Stimulated activated CD8-positive, alpha-beta memory T cell treated with anti-CD3 and anti-CD28 coated beads, Interleukin-12 subunit alpha, Interleukin-12 subunit beta, amount 100 ng/mL, for 24 hours (primary cell): ENCODE results near the gene TRAF5.
"Not testable (repeated sequence)": the region's sequence is repeated elsewhere in the genome, so short reads cannot be mapped to it uniquely, and the experiment has no call there.

Experiments
- DNase-seq: peaks from one replicate; pipeline ENCODE4 v3.0.0-alpha.2; 2020; ENCODE audit errors: extremely low read depth

TRAF5 gene

DNA sequence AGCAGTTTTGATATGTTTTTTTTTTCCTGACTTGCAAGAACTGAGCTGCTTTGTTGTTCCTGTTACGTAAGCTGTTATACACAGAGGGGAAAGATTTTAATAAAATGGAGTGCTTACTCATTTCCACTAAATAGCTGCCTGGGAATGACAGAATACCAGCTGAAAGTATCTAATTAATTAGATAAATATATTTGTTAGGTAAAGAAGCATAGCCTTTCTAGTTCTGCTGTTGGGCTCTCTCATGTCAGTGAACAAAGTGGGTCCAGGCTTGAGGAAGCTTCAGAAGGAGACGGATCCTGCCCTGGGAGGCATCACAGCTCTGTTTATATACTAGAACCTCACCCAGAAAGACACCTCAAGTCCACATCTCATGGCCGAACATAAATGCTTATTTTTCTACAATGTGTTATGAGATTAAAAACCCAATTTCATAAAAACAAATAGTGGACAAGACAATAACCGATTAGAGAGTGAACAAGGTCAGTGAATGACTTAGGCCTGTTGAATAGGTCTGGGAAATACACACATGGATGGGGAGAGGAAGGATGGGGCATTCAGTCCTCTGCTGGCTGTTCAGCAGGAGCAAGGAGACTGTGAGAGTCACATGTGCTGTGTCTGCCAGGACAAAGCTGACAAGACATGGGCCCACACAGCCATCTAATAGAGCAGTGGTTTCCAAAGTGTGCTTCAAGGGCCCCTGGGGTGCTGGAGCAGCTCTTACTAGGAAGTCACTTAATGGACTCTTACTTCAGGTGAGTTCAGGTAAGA, 20.6 kb downstream of the TRAF5 start:
- DNase-seq, result no peak

DNA sequence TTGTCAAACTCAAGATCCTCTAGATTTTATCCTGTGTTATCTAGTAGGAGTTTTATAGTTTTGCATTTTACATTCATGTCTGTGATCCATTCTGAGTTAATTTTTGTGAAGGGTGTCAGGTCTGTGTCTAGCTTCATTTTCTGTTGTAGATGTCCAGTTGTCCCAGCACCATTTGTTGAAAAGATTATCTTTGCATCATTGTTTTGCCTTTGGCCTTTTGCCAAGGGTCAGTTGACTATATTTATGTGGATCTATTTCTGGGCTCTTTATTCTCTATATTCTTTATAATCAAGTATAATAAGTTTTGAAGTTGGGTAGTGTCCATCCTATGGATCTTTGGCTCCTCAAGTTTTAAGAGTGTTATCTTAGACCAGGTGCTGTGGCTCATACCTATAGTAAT, 21.9 kb downstream of the TRAF5 start:
- DNase-seq, result no peak

DNA sequence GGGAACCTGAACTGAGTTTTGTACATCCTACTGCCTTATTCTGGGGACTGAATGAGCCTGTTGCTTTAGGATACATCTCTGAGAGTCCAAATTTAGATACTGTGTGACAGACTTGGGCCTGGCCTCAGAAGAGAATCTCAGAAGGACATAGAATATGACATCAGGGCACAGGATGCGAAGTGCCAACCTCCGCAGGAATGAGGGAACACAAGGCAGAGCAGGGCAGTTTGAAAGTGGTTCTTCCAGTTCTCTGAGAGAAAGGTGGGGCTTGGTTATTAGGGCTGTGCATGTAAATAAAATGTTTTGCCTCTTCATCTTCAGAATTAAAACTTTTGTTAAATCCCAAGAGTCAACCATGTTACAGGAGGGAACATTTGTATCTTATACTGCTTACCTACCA, 23.1 kb downstream of the TRAF5 start:
- DNase-seq, result no peak

DNA sequence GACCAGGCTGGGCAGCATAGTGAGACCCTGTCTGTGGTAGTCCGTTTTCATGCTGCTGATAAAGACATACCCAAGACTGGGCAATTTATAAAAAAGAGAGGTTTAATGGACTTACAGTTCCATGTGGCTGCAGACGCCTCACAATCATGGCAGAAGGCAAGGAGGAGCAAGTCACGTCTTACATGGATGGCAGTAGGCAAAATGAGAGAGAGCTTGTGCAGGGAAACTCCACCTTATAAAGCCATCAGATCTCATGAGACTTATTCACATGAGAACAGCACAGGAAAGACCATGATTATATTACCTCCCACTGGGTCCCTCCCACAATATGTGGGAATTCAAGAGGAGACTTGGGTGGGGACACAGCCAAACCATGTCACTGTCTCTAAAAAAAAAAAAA, 25.4 kb downstream of the TRAF5 start:
- DNase-seq, result not testable (repeated sequence)

DNA sequence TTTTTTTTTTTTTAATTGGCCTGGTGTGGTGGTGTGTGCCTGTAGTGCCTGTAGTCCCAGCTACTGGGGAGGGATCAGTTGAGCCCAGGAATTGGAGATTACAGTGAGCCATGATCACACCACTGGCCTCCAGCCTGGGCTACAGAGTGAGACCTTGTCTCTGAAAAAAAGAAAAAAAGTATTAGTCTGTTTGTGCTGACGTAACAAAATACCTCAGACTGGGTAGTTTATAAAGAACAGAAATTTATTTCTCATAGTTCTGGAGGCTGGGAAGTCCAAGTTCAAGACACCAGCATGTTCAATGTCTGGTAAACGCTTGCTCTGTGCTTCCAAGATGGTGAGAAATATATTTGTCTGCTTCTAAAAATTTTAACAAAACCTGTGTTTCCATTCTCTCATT, 25.8 kb downstream of the TRAF5 start:
- DNase-seq, result no peak

DNA sequence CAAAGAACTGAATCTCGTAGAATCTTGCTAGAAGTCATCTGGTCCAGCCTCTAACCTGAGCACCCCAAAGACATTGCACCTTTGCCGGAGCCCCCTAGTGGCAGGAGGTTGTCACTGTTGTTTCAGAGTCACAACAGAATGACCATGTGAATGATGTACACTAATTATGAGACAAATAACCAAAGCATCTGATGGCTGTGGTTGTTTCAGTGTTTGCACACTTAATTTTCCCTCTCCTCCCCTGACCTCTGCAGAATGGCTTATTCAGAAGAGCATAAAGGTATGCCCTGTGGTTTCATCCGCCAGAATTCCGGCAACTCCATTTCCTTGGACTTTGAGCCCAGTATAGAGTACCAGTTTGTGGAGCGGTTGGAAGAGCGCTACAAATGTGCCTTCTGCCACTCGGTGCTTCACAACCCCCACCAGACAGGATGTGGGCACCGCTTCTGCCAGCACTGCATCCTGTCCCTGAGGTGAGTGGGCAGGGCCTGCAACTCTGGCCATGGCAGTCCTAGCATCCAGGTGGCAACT, 26.4 kb downstream of the TRAF5 start:
- no peak for DNase-seq

DNA sequence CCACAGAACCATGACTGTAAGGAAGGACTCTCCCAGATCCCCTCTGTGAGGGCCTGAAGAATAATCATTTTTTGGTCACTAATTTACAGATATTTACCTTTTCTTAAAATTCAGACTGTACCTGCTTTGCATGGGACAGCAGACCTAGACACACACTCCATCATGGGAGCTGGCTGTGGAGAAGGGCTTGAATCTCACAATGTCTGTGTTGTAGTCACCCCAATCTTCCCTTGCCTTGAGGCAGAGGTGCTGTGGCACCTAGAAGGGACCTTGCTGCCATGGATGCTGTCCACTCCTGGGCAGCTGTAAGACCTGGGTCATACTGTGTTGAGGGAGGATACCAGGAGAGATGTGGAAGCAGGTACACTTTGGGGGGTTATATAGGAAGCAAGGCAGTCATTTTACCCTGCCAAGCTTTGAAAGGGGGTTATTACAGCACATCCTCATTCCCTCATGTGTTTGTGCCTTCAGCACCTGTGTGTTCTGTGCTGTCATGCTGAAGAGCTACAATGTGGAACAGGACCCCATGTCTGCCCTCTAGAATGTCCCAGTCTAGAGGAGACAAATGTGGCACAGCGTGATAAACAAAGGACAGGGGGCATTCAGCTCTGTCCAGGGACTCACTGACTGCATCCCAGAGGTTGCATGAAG, 27.1 kb downstream of the TRAF5 start:
- DNase-seq, result no peak

DNA sequence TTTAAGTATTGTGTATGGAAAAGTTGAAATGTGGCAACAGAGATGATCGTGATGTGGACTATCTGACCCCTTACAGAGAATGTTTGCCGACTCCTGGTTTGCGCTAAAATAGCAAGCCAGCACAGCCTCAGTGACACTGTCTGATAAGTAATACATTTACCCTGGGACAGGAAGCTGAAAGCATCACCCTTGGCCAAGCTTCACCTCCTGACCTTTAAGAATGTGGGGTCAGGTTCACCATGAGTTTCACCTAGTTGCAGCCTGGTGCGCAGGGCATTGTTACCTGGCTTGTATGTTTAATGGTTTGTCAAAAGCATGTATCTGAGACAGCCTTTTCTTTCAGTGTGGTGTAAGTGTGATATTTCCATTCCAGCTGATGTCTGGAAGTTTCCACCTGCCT, 29.2 kb downstream of the TRAF5 start:
- no peak for DNase-seq

DNA sequence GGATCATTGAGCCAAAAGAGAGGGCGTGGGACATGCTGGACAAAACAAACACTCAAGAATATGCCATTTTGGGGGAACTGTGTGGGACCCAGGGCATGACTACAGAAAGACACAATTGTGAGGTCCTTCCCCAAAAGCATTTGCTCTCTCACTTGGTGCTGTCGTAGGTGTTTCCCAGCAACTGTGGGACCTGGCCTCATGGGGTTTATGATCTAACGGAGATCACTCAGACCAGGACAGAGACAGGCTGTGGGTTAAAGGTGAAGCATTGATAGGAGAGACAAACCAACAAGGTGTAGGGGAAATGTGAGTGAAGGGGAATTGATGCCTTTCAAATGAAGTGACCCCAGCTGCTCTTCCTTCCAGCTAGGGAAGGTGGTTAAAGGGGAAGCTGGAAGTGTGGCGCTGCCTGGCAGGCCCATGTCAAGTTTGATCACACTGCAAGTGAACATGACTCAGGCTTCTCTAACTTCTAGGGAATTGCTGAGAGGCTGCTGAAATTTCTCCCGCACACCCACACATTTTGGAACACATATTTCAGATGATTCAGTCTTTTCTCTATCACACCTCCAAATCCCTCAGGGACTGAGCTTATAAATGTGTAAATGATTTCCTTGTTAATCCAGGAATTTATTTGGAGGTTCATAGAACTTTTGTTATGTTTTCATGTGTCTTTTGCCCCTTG, 30.2 kb downstream of the TRAF5 start:
- DNase-seq, result no peak

DNA sequence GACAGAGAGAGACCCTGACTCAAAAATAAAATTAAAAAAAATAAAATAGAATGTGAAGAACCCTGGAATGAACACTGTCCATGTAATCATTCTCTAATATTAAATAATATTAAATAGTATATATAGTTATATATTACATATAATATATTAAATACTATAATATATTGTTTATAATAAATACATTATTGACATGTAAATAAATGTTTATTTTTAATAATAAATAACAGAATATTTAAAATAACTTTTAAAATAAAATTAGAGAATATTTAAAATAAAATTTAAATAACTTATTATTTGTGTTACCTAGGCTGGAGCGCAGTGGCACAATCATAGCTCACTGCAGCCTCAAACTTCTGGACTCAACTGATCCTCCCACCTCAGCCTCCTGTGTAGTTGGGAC, 32.1 kb downstream of the TRAF5 start:
- no peak for DNase-seq

DNA sequence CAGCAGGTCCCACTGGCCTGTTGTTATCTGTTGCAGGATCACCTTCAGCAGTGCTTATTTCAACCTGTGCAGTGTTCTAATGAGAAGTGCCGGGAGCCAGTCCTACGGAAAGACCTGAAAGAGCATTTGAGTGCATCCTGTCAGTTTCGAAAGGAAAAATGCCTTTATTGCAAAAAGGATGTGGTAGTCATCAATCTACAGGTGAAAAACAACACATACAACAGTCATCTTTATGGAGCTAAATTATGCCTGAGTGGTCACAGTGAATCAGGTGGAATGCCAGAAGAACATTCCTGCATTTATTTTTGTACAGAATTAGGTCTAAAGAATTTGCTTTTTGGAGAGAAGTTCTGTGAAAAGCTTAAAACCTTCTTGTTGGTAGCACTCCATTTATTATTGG, 33.2 kb downstream of the TRAF5 start:
- no peak for DNase-seq

DNA sequence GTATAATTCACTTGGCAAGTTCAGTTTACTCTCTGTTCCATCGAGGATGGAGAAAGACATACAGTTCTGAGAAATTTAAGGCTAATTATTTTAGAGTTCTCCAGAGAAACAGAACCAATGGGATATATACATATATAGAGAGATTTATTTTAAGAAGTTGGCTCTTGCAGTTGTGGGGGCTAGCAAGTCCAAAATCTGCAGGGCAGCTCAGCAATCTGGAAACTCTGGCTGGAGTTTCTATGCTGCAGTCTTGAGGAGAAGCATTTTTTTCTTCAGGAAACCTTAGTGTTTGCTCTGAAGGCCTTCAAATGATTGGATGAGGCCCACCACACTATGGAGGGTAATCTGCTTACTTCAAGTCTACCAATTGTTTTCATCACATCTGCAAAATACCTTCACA, 34.6 kb downstream of the TRAF5 start:
- no peak for DNase-seq

DNA sequence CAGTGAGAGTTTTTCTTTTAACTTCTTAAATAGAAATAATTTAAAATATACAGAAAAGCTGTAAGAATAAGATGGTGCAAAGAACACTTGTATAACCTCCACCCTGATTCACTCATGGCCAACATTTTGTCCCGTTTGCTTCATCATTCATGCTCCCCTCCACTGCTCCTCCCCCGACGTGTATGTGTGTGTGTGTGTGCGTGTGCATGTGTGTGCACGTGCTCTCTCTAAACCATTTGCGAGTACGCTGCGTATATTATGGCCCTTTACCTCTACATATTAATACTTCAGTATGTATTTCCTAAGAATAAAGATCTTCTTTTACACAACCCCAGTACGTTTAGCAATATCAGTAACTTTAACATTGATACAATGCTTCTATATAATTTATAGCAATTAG, 43.0 kb downstream of the TRAF5 start:
- DNase-seq, result no peak

DNA sequence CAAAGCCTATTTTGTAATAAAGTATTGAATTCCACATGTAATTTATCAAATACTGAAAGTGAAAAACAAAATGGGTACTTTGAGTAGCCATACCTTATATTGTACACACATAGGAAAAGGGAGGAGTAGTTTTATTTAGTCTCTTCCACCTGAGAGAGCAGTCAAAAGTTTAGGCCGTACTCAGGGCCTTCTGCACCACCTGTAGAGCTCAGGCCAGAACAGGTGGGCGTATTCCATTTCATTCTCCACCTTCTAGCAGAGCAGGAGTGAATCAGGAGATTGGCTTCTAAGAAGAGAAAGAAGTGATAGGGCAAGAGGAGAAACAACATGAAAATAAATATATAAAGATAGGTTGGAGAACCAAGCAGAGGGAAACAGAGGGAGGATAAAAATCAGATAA, 44.0 kb downstream of the TRAF5 start:
- DNase-seq, result no peak

DNA sequence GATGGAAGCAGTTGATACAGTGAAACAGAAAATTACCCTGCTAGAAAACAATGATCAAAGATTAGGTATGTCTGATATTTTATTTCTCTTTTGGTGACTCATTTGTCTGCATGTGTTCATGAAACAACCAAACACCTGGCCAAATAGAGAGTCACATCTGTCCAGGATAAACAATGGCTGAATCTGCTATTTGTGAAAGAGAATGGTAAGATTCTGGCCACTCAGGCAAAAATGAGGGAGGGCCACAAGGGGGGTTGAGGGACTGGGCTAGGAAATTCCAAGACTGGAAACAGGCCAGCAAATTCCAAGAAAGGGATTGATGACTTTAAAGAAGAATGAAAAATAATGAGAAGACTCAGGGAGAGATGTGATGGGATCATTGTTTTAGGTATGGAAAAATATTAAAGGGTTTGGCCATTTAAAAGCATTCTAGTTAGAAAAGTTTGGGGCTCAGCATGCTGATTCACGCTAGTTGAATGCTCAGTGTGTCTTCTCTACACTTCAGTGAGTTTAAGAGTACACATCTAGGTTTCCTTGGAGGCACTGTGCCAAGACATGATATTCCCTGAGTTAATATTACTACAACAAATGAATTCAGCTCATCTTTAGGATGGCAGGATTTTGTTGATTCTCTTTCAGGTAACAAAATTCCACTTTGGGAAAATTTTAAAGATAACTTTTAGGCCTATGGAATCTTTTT, 44.9 kb downstream of the TRAF5 start:
- DNase-seq, result no peak

DNA sequence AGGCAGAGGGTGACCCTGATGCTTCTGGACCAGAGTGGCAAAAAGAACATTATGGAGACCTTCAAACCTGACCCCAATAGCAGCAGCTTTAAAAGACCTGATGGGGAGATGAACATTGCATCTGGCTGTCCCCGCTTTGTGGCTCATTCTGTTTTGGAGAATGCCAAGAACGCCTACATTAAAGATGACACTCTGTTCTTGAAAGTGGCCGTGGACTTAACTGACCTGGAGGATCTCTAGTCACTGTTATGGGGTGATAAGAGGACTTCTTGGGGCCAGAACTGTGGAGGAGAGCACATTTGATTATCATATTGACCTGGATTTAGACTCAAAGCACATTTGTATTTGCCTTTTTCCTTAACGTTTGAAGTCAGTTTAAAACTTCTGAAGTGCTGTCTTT, 45.8 kb downstream of the TRAF5 start:
- no peak for DNase-seq

DNA sequence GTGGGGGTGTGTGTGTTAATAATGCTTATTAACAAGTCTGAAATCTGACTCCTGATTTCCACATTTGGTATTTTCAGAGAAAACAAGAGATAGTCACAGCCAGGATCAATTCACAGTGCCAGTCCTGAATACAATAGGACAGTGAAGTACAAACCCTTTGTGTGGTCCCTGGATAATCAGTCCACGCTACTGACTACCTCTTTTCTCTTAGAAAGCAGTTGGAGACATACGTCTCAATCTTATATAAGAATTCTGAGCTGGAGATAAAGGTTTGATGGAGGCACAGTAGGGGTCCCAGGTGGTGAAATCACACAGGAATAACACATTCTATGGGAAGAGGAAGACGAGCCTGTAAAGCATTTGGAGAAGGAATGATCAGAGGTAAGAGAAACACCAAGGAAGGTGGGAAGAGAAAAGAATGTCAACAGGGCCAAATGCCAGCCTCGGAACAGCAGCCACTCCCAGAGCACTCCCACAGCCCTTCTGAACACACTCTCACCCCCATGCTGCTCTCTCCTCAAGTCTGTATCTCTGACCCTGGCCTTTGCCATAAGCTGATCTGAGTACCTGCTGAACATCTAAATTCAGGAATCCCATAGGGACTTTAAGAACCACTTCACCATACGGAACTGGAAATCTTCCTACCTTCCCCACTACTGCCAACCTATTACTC, 48.6 kb downstream of the TRAF5 start:
- no peak for DNase-seq

DNA sequence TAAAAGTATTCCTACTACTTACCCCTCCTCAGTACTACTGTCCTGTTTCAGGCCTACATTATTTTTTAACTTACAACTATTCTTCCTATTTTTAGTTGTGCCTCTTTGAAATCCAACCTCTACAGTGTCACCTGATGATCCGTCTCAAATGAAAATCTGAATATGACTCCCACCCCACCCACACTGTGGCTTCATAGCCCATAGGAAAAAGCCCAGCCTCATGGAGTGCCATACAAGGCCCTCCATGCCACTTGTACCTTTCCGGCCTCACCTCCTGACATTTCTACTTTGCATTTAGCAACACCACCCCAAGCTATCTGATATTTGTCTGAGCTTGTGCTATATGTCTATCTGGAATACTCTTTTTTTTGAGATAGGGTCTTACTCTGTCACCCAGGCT, 49.3 kb downstream of the TRAF5 start:
- DNase-seq, result no peak

DNA sequence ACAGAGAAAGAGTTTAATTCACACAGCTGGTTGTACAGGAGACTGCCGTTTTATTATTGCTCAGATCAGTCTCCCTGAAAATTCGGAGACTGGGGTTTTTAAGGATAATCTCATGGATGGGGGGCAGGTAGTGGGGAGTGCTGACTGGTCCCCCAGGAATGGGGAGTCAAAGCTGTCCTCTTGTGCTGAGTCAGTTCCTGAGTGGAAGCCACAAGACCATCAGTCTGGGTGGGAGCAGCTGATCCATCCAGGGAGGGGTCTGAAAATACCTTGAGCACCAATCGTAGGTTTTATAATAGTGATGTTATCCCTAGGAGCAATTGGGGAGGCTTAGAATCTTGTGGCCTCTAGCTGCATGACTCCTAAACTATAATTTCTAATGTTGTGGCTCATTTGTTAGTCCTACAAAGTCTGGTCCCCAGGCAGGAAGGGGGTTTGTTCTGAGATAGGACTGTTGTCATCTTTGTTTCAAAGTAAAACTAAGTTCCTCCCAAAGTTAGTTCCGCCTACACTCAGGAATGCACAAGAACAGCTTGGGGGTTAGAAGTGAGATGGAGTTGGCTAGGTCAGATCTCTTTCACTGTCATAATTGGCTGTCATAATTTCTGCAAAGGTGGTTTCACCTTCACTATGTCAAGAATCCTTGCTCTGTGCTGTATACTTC, 50.3 kb downstream of the TRAF5 start:
- DNase-seq, result no peak

DNA sequence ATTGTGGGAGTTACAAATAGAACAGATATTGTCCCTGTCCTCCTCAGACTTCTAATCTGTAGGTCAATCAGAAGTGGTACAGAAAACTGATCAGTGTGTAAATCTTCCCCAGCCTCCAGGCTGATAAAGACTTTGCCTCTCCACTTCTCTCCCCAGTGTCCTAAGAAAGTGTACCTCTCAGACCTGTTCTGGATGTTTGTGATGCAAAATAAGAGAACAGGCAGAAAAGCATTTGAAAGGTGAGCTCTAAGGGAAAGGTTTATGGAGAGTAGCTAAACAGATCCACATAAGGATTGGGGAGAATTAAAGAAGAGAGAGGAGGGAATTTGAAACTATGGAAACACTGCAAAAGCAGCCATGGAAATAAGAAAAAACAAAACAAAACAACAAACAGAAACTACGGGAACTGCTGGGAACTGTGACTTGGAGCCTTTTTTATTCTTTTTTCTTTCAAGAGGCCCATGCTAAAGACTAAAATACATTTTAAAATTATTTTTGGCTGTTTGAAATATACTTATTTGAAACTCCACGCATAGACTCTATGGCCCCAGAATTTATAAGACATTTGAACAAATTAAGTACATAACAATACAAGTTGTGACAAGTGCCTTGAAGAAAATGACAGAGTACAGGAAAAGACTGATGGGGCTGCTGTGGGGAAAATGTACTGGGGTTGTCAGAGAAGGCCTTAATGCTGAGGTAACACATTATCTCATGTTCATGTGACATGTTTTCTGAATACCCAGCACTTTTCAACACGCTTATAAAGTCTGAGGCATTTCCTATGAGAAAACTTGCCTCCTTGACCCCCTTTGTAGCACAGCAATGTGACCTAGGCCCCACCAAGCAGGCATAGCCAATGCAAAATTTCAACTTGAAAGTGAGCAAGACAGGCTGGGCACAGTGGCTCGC, 51.2 kb downstream of the TRAF5 start:
- no peak for DNase-seq
